Stimulated activated CD4-positive, alpha-beta T cell treated with anti-CD3 and anti-CD28 coated beads, Interleukin-1b, Interleukin-23, amount 100 ng/mL, for 48 hours (primary cell): ENCODE results near the gene FIBP.

Source experiments
- DNase-seq: peaks from one replicate; pipeline ENCODE4 v3.0.0-alpha.2; 2020

FIBP gene

DNA sequence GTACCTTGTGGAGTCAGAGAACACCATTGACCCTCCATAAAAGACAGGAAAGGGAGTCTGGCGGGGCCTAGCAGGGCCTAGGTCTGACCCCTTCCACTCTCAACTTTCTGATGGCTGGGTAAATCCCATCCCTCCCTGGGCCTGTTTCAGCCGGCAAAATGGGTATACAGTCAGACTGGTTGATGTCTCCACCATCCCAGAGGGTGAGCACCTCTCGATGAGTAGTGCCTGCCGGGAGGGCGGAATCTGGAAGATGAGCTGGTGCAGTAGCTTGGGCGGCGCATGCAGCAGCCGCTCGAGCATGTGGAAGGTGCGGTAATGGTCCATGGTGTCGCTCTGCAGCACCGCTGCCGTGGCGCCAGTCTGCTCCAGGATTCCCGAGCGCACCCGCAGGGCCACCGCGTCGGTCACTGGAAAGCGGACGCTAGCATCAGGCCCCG is 528 bp downstream of the FIBP start:
- peak; percentile 27 for DNase-seq

DNA sequence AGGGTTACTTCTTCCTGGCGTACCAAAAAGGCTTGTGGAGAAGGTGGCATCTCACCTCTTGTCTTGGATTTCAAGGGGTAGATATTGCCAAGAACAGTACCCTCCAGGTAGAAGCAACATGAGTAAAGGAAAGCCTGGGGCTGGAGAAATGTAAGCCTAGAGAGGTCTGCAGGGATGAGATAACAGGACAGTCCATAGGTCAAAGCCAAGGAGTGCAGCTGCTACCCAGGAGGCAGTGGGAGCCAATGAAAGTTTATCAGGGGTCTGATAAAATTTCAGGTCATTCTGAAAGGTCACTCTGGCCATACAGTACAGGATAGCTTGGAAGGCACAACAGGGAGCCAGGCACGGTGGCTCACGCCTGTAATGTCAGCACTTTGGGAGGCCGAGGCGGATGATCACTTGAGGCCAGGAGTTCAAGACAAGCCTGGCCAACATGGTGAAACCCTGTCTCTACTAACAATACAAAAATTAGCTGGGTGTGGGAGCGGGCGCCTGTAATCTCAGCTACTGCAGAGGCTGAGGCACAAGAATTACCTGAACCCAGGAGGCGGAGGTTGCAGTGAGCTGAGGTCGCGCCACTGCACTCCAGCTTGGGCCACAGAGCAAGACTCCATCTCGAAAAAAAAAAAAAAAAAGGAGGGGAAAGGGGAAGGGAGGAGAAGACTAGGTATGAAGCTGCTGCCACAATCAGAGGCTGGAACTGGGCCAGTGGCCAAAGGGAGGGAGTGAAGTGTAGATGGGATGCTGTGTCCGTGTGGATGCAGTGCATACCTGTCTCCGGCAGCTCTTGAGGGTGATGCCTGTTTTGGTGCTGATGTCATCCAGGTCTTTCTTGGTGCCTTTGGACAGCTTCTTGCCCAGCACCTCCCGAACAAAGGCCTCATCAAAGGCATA is 1.2 kb downstream of the FIBP start:
- DNase-seq, result peak; percentile 0

DNA sequence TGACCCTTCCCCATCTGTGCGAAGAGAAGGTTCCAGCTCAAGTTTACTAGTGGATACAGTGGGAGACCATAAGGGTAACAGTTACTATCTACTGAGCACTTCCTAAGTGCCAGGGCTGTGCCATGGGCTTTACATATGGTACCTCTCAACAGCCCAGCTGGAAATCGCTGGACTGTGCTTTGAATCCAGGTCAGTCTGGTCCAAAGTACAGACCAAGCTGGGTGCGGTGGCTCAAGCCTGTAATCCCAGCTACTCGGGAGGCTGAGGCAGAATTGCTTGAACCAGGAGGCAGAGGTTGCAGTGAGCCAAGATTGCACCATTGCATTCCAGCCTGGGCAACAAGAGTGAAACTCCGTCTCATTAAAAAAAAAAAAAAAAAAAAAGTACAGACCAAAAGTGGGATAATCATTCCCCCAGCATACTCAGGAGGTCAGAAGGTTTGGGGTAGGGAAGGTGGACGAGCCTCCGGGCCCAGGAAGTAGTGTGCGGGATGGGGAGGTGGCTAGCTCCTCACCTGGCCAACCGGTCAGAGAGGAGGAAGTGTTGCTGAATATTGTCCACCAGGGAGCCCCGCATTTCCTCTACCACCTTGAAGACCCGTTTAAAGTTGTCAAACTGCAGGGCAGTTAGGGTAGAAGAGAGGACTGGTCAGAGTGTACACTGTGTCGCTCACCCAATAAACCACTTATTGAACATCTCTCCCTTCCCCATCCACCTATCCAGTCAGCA is 2.3 kb downstream of the FIBP start:
- peak; percentile 0 for DNase-seq

DNA sequence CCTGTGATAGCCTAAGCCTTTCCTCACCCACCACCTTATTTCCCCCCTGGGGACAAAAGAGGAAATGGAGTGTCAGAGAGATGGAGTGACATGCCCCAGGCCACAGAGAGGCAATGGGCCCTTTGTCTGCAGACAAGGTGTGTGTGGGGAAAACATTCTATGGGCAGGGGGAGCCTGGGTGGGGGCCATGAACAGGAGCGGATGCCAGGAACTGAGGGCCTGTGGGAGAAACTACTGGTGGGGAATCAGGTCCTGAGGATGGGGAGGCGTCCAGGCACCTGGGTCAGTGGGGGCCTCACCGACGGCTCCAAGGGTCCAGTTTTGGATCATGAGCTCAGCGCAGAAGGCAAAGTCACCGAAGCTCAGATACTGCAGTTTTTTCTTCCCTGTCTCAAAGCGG is 3.0 kb downstream of the FIBP start:
- peak; percentile 1 for DNase-seq

DNA sequence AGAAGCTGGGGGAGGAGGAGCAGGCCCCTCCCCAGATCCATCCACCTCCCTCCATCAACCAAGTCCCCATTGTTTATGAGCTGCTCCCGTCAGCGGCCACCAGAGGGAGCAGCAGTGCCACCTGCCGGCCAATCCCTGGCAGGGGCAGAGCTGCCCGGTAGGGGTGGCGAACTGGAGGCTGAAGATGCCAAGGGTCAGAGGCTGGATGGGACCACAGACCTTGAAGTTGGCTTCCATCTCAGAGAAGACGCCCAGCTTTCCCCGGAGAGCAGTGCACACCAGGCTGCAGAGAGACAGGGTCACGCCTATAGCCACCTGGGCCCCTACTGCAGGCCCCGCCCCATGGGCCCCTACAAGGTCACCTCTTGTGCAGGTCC is 3.6 kb downstream of the FIBP start:
- DNase-seq, result peak; percentile 81

DNA sequence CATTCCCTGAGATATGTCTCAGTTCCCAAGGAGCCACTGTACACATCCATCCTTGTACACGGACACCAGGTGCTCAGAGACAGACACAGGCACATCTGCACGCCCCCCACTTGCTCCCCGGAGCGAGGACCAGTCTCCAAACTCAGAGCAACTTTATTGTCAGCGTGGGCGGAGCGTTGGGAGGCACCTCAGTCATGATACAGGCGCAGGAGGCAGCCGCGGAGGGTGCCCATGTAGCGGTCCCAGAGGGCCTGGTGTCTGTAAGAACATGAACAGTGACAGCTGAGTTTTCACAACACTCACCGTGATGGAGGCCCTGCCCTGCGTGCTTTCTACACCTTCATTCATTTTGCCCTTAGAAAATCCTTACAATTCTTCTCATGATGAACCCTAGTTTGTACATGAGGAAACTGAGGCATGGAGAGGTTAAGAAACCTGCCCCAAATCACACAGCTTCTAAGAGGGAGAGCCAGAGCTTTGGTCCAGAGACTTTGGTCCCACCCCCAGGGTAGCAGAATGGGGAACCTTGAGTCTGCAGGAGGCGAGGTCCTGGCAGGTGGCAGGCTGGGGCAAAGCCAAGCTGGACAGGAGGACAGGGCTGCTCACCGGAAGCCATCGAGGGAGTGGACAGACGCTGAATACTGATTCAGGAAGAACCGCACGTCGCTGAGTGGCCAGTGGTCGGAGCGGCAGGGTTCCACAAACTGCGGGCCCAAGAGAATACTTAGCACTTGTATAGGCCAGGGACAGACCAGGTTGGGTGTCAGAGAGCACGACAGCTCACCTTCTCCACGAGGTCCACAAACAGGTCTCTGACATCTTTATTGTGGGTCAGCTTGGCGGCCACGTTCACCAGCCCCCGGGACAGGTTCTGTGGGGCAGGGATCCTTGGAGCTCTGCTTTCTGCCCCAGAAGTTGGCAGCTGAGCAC is 4.2 kb downstream of the FIBP start:
- DNase-seq, result peak; percentile 1

DNA sequence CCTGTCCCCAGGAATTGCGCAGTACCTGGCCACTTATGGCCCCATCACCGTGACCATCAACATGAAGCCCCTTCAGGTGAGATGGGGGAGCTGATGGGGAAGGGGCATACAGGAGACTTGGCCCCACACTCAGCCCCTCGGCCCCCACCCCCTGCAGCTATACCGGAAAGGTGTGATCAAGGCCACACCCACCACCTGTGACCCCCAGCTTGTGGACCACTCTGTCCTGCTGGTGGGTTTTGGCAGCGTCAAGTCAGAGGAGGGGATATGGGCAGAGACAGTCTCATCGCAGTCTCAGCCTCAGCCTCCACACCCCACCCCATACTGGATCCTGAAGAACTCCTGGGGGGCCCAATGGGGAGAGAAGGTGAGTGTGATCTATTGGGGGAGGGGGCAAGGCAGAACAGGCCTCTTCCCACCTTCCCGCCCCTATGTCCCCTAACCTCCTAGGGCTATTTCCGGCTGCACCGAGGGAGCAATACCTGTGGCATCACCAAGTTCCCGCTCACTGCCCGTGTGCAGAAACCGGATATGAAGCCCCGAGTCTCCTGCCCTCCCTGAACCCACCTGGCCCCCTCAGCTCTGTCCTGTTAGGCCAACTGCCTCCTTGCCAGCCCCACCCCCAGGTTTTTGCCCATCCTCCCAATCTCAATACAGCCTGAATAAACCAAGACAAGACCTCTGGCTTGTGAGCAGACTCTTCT is 5.1 kb downstream of the FIBP start:
- peak; percentile 1 for DNase-seq

DNA sequence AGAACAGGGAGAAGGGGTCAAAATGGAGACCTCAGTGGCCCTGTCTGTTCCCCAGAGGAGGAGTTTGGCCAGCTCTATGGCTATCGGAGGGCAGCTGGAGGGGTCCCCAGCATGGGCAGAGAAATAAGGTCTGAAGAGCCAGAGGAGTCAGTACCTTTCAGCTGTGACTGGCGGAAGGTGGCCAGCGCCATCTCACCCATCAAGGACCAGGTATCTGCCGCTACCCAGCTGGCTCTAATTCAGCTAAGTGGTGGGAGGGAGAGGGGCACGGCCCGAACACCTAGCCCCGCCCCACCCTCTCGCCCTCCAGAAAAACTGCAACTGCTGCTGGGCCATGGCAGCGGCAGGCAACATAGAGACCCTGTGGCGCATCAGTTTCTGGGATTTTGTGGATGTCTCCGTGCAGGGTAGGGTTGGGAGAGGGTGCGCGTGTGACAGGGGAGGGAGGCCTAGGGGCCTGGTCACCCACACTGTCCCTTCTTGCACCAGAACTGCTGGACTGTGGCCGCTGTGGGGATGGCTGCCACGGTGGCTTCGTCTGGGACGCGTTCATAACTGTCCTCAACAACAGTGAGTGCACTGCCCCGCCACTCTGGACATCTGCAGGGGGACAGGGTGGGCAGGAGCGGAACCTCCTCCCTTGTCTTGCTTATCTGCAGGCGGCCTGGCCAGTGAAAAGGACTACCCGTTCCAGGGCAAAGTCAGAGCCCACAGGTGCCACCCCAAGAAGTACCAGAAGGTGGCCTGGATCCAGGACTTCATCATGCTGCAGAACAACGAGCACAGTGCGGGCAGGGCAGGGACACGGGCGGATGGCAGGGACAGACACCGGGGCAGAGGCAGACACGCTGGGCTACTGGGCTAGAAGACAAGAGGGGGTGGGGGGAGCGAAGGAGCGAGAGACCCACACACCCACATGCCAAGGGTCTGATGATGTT is 5.9 kb downstream of the FIBP start:
- peak; percentile 1 for DNase-seq

DNA sequence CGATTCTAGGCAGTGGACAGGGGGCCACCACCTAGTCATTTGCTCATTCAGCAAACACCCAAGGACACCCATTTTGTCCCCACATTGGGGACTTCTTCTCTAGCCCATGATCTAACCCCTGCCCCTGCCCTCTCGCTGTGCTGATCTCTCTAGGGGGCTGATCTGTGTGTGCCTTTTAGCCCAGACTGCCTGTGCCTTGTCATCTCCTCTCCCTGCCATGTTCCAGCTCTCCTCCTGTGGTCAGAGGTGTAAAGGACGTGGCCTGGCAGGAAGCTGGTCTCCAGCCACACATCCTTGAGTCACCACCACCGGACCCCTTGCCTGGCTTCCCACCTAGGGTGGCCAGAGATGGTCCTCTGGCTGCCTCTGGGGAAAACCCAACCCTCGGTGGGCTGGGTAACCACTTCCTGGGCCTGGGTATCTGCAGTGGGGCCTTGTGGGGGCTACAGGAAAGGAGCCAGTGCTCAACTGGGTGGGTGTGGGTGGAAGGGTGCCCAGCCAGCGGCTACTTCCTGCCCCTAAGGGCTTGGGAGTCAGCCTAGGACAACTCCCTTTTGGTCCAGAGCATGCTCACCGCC is 7.3 kb downstream of the FIBP start:
- DNase-seq, result no peak

DNA sequence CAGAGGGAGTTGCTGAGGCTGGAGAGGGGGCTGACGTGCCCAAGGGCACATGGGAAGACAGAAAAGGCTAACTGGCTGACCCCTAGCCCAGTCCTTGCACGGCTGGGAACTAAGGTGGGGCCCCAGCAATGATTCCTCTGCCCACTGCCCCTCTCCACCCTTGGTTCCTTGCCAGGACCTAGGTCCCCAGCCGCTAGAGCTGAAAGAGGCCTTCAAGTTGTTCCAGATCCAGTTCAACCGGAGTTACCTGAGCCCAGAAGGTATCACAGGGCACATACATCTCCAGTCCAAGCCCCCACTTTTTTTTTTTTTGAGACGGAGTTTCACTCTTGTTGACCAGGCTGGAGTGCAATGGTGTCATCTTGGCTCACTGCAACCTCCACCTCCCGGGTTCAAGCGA is 8.2 kb downstream of the FIBP start:
- DNase-seq, result no peak

DNA sequence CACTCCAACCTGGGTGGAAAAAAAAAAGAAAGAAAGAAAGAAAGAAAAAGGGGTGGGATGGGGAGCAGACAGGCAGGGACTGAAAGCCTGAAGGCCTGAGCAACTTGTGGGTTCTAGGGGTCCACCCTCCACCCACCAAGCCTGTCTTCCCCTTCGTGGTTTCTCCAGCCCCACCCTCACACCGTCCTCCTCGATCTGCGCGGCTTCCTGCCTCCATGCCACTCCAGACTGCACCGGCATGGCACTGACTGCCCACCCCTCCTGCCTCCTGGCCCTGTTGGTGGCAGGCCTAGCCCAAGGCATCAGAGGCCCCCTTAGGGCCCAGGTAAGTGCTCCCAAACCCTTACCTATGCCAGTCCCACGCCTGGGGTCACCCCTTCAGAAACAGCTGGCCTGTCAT is 8.7 kb downstream of the FIBP start, which contains the start of gene CTSW:
CTSW (plus strand) TSS at position 221 of the 400 bp plus-strand sequence; CDS start at position 239, 18 bp downstream.
- DNase-seq, result no peak

DNA sequence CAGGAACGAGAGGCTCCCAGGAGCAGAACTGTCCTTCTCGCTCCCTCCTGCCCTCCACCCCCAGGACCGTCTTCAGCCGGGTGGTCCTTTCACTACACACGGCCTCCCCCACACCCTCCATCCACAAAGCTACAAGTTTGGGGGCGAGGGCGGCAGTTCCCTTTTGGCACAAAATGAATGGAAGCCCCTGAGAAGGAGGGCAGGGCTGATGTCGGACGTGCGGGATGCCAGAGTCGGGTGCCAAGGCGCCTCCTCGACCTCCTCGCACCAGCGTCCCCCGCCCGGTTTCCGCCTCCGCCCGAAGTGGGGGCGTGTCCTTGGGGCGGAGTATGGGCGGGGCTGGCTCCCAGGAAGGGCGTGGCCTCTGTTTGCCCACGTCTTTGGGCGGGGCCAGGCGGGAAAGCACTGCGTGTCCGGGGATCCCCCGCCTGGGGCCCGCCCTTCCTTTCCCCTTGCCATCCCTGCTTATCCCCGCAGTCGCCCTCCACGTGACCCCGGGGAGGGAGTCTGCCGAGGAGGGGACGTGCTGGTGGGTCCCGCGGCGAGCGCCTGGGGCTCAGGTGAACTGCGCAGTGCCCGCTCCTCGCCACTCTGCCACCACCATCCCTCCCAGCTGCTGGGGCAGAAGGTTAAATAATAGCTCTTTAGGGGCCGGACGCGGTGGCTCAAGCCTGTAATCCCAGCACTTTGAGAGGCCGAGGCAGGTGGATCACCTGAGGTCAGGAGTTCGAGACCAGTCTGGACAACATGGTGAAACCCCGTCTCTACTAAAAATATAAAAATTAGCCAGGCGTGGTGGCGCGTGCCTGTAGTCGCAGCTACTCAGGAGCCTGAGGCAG is 14.7 kb downstream of the FIBP start:
- DNase-seq, result peak; percentile 95

DNA sequence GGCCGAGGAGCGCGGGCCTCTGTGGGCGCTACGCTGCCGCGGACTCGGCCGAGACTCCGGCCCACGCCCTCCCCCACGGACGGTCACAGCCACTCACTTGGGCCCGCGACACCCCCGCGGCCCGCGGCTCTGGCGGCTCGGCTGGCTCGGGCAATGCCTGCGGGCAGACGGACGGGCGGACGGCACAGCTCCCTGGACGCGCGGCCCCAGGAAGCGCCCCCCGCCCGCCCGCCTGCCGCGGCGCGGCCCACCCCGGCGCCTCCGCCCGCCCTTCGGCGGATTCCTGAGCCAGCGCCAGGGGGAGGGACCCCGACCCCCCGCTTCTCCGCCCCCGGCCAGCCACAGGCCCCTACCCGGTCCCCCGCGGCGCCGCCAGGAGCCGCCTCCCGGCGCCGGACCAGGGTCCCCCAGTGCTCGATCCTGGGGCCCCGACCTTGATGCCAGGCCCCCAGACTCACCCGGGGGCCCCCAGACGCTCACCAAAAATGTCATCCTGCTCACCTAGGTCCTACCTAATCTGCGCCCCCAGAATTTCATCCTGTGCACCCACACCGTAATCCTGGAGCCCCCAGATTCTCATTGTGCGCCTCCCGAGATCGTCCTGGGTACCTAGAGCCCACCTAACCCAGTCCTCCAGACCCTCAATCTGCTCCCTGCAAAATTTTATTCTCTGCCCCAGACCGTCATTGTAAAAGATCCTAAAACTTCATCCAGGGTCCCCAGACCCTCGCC is 15.5 kb downstream of the FIBP start, which contains the start of gene EFEMP2:
EFEMP2 (minus strand) TSS at position 215 of the 732 bp plus-strand sequence. CDS start 446 bp downstream, outside the sequence.
- no peak for DNase-seq

DNA sequence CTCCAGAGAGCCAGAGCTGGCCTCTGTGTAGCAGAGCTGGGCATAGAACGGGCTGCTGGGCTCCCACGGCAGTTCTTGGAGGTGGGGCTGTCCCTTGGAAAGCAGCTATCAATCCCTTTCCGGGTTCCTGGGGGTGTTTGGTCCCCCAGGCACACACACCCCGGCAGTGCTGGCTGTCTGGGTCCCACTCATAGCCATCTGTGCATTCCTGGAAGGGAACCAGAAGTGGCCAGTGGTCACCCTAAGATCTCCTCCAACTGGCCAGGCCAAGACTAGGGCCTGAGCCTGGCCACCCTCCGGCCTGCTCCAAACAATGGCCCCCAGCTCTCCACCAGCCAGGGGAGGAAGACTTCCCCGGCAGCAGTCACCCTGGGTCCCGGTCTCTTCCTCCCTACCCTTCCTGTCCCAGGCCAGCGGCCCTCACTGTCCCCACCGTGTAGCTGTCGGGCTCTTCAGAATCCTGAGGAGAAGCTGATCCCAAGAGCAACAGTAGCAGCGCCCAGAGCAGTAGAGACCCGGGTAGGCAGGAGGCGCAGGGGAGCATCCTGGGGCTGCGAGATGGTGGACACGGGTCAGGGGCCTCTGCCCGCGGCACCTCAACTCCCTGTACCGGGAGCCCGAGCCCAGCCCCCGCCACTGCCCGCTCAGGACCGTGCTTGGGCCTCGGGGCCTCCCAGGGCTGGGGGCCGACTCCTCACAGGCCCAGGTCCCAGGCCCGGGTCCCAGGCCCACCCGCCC is 16.3 kb downstream of the FIBP start:
- DNase-seq, result no peak

DNA sequence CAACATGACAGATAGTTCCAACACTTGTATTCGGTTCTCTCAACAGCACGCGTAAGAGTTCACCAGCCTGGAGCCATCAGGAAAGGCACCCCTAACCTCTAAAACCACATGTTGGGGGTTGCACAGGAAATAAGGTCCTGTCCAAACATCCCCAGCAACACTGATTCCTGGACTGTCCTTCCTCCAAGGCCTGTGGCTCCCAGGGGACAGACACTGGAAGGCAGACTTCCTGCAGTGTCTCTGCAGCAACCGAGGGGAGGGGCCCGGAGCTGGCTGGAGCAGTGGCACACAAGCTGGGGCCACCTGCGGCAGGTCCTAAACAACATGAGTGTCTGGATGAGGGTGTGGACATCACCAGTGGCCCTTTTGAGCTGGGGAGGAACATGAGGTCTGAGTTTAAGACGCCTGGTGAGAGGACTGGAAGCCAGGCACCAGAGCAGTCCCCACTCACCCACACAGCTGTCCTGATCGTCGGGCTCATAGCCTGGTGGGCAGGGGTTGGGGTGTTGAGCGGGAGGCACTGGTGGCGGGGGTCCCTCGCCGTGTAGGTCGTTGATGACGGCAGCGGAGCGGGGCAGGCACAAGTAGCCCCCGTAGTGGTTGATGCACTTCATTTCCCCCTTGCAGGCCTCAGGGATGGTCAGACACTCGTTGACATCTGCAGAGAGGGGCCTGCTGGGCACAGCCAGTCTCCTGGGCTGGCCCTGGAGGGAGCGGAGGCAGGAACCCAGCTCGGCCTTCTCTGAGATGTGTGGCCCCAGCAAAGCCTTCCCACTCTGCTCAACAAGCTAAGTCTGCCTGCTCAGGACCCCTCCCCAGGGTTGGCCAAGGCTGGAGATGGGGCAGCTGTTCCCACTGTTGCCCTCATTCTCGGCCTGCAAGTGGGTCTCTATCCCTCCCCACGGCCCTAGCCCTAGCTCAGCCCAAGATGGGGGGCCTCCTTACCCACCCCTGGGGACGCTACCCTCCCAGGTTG is 17.3 kb downstream of the FIBP start:
- DNase-seq, result no peak

DNA sequence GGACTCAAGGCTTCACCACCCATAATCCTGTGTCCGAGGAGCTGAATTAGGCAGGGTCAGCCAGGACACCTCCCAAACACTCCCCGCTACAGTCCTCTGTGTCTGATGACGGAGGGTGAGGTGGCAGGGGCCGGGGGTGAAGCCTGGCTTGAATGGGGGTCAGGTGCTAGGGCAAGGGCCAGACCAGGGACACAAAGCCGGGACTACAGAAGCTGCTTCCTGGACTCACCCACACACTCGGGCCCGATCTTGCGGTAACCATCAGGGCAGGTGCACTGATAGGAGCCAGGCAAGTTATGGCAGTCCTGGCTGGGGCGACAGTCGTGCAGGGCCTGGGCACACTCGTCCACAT is 18.0 kb downstream of the FIBP start:
- DNase-seq, result no peak
